CD14-positive monocyte (primary cell): ENCODE measurements around the gene PRSS22. TPM values are rescaled to one million over a fixed set of nuclear protein-coding genes. Genes with fewer than 3 reads are reported as not detected.

Experiments
- DNase-seq, 3 donors: peaks; one replicate each; pipeline ENCODE4 v3.0.0-alpha.2; 2011 to 2022
- H2AFZ ChIP-seq: 2 replicates; pipeline ENCODE4 v1.6.0; 2012; ENCODE audit warnings: mild to moderate bottlenecking, low read depth, low read length, inconsistent platforms; ENCODE audit not compliant: insufficient read depth, poor library complexity, severe bottlenecking
- H3K27ac ChIP-seq, 2 donors: 1 replicate in 1 of 2; 2 replicates in 1 of 2; pipeline ENCODE4 v1.5.1; 2012 to 2013; ENCODE audit warnings: low read length in 2 of 2, control low read depth in 1 of 2, inconsistent platforms in 1 of 2, low read depth in 1 of 2, mild to moderate bottlenecking in 1 of 2
- H3K27me3 ChIP-seq, 2 donors: one replicate each; pipeline versions ENCODE4 v1.6.0 to v1.6.1; 2011 to 2013; ENCODE audit warnings: low read length in 2 of 2; ENCODE audit not compliant: control insufficient read depth in 2 of 2, insufficient read depth in 2 of 2
- H3K36me3 ChIP-seq, 2 donors: replicated peaks in 1 of 2; 1 replicate in 1 of 2; 2 replicates in 1 of 2; pipeline versions ENCODE4 v1.5.1 to v1.6.1; 2012 to 2013; ENCODE audit warnings: low read length in 2 of 2, control low read depth in 1 of 2, inconsistent platforms in 1 of 2, mild to moderate bottlenecking in 1 of 2; ENCODE audit not compliant: insufficient read depth in 2 of 2, control insufficient read depth in 1 of 2
- H3K4me1 ChIP-seq, 2 donors: 1 replicate in 1 of 2; 2 replicates in 1 of 2; pipeline versions ENCODE4 v1.5.1 to v1.6.1; 2012 to 2013; ENCODE audit warnings: low read length in 2 of 2, control low read depth in 1 of 2, inconsistent platforms in 1 of 2, mild to moderate bottlenecking in 1 of 2, moderate library complexity in 1 of 2; ENCODE audit not compliant: insufficient read depth in 2 of 2, control insufficient read depth in 1 of 2
- H3K4me2 ChIP-seq: replicated peaks from 2 replicates; pipeline ENCODE3; 2012; ENCODE audit warnings: low read length, moderate library complexity, mild to moderate bottlenecking; ENCODE audit not compliant: poor library complexity, severe bottlenecking; ENCODE audit errors: extremely low read depth
- H3K4me3 ChIP-seq, 3 experiments: fragments of 200-600 bp in 1 of 3; sonication (generic) in 1 of 3; replicated peaks in 1 of 3; 1 replicate in 2 of 3; 2 replicates in 1 of 3; pipeline ENCODE4 v1.5.1; 2011 to 2013; ENCODE audit warnings: low read length in 3 of 3, mild to moderate bottlenecking in 3 of 3, control low read depth in 2 of 3, low read depth in 2 of 3, inconsistent platforms in 1 of 3, moderate library complexity in 1 of 3
- H3K79me2 ChIP-seq: 2 replicates; pipeline ENCODE4 v1.6.0; 2012; ENCODE audit warnings: mild to moderate bottlenecking, control low read depth, inconsistent platforms, low read length, moderate library complexity; ENCODE audit not compliant: insufficient read depth
- H3K9ac ChIP-seq: 2 replicates; pipeline ENCODE4 v1.6.0; 2017; ENCODE audit warnings: low read length, mild to moderate bottlenecking; ENCODE audit not compliant: insufficient read depth, poor library complexity, severe bottlenecking
- H3K9me3 ChIP-seq, 2 donors: replicated peaks in 1 of 2; 1 replicate in 1 of 2; 2 replicates in 1 of 2; pipeline versions ENCODE4 v1.5.1 to v1.6.1; 2012 to 2013; ENCODE audit warnings: low read length in 2 of 2, control low read depth in 1 of 2; ENCODE audit not compliant: control insufficient read depth in 1 of 2, insufficient read depth in 1 of 2
- H4K20me1 ChIP-seq: 2 replicates; pipeline ENCODE4 v1.6.0; 2012; ENCODE audit warnings: mild to moderate bottlenecking, low read length, control low read depth, moderate library complexity; ENCODE audit not compliant: insufficient read depth
- H3K27ac Mint-ChIP-seq, 7 donors: one replicate each; pipeline ENCODE4 v1.8.0; 2020; ENCODE audit warnings: mild to moderate bottlenecking in 7 of 7, mixed read lengths in 7 of 7, moderate library complexity in 6 of 7, inconsistent platforms in 2 of 7
- H3K27me3 Mint-ChIP-seq, 3 donors: one replicate each; pipeline ENCODE4 v1.8.0; 2021 to 2022; ENCODE audit warnings: low read depth in 3 of 3, mild to moderate bottlenecking in 3 of 3, mixed read lengths in 3 of 3, moderate library complexity in 3 of 3, inconsistent platforms in 1 of 3
- H3K36me3 Mint-ChIP-seq, 2 donors: one replicate each; pipeline ENCODE4 v1.8.0; 2020; ENCODE audit warnings: mixed read lengths in 2 of 2, inconsistent platforms in 1 of 2, mild to moderate bottlenecking in 1 of 2
- H3K4me1 Mint-ChIP-seq: one replicate; pipeline ENCODE4 v1.8.0; 2020; ENCODE audit warnings: mild to moderate bottlenecking, mixed read lengths
- H3K4me3 Mint-ChIP-seq, 2 donors: one replicate each; pipeline ENCODE4 v1.8.0; 2020; ENCODE audit warnings: mild to moderate bottlenecking in 2 of 2, mixed read lengths in 2 of 2, moderate library complexity in 1 of 2
- H3K9me3 Mint-ChIP-seq, 7 donors: one replicate each; pipeline ENCODE4 v1.8.0; 2020 to 2022; ENCODE audit warnings: mixed read lengths in 7 of 7, mild to moderate bottlenecking in 6 of 7, moderate library complexity in 6 of 7, inconsistent platforms in 2 of 7
- CTCF ChIP-seq: fragments of 200-600 bp; IDR thresholded peaks from one replicate; pipeline ENCODE4 v1.8.0; 2022; ENCODE audit warnings: antibody characterized with exemption, mild to moderate bottlenecking
- WGBS: methylation state at CpG from one replicate; pipeline ENCODE4 v1.1.5; 2013; ENCODE audit warnings: missing lambda C conversion rate; ENCODE audit not compliant: insufficient coverage; 5-methylcytosine and 5-hydroxymethylcytosine counted together
- intact Hi-C, 2 donors: fragments of 100-400 bp; cut with micrococcal nuclease; formaldehyde crosslinking; loops; one replicate each; pipeline versions ENCODE4 v1.15.0 to v1.15.1; 2023
- polyA plus RNA-seq, 3 donors: library from polyadenylated mRNA; depleted of rRNA in 1 of 3; unstranded in 2 of 3; stranded (reverse) in 1 of 3; fragments of 300-500 nt in 2 of 3; fragments of >200 nt in 1 of 3; fragmentation: Illumina TruSeq in 2 of 3; gene quantifications; 1 replicate in 2 of 3; 2 replicates in 1 of 3; pipeline ENCODE4 v1.2.3, GENCODE V29; 2012 to 2021

PRSS22 gene
- polyA plus RNA-seq, 3 donors: not detected

- Histone ChIP-seq H3K4me2 (no peak overlapping the region), H3K9ac (no peak overlapping the region), H3K9me3 (peaks cover 9 to 11% of the 10 kb centered on the region in 2 donors), H3K36me3 (no peaks in the 10 kb centered on the region), H4K20me1 (no peaks in the 10 kb centered on the region), H3K27ac (no peak overlapping the region), H3K4me3 (no peak overlapping the region), H3K27me3 (peaks cover 0 to 19% of the 10 kb centered on the region in 2 donors), H2AFZ (no peak overlapping the region), H3K79me2 (no peaks in the 10 kb centered on the region), H3K4me1 (no peaks in the 10 kb centered on the region)
- peaks cover 12 to 38% (median 19%) of the 10 kb centered on the region in 3 donors for H3K27me3 Mint-ChIP-seq
- DNase-seq: no peak
- WGBS: 64% methylated on average over 14 of the region's 16 CpGs
- no peaks in the 10 kb centered on the region for H3K36me3 Mint-ChIP-seq
- peaks cover 4% of the 10 kb centered on the region for H3K4me1 Mint-ChIP-seq
- H3K27ac Mint-ChIP-seq: no peak overlapping the region
- intact Hi-C loops: no loop called here
- no peak for TF ChIP-seq CTCF
- H3K4me3 Mint-ChIP-seq: no peak overlapping the region
- peaks cover 3 to 12% (median 8%) of the 10 kb centered on the region in 7 donors for H3K9me3 Mint-ChIP-seq
Observed at GRCh38 chr16:2848933-2849725, 8.8 kb downstream of the PRSS22 start.

DNA sequence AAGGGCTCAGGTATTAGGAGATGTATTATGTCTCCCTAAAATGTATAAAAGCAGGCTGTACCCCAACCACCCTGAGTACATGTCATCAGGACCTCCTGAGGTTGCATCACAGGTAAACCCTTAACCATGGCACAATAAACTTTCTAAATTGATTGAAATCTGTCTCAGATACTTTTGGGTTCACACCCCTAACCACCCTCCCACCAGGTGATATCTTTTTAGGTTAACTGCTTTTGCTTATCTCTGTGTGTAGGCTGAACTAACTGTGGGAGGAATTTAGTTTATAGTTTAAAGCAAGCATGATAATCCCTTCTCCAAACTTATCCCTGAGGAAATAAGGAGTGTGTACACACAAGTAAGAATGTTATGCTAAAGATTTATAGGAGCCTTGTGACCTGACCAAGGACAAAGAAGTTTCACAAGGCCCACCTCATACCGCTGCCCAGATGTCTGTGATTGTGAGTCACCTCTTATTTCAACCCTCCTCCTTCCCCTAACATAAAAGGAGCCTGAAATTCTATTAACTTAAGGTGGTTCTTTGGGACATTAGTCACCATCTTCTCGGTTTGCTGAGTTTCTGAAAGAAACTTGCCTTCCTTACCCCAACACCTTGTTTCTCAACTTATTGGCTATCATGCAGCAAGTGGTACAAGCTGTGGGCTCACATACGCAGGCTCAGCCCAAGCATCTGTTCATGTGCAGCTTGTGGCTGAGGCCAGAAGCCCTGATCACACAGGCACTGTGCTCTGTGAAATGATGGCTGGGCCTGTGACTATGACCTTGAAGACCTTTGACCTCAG lies 11.3 kb downstream of the PRSS22 start:
- 50% methylated on average over 2 of the region's 3 CpGs for WGBS
- H3K9ac ChIP-seq: no peak overlapping the region
- peaks cover 0 to 3% (median 0%) of the 10 kb centered on the region in 7 donors for H3K9me3 Mint-ChIP-seq
- H3K4me2 ChIP-seq: no peak overlapping the region
- H3K4me1 Mint-ChIP-seq: peaks cover 14% of the 10 kb centered on the region
- DNase-seq: no peak
- H3K9me3 ChIP-seq: no peaks in the 10 kb centered on the region
- no peak overlapping the region for H3K4me3 Mint-ChIP-seq
- no peaks in the 10 kb centered on the region for H3K36me3 Mint-ChIP-seq
- no peaks in the 10 kb centered on the region for H3K36me3 ChIP-seq
- intact Hi-C loops: no loop called here
- no peak for TF ChIP-seq CTCF
- H2AFZ ChIP-seq: no peak overlapping the region
- peaks cover 11% of the 10 kb centered on the region in 2 donors for H3K4me1 ChIP-seq
- H3K27ac ChIP-seq: no peak overlapping the region
- H3K4me3 ChIP-seq: no peak overlapping the region
- peaks cover 8 to 21% (median 20%) of the 10 kb centered on the region in 3 donors for H3K27me3 Mint-ChIP-seq
- no peak overlapping the region for H3K27ac Mint-ChIP-seq
- H4K20me1 ChIP-seq: no peaks in the 10 kb centered on the region
- H3K27me3 ChIP-seq: peaks cover 0 to 3% of the 10 kb centered on the region in 2 donors
- no peaks in the 10 kb centered on the region for H3K79me2 ChIP-seq
